ENCODE measurements around the gene CCDC91.

The CCDC91 gene, protein sequence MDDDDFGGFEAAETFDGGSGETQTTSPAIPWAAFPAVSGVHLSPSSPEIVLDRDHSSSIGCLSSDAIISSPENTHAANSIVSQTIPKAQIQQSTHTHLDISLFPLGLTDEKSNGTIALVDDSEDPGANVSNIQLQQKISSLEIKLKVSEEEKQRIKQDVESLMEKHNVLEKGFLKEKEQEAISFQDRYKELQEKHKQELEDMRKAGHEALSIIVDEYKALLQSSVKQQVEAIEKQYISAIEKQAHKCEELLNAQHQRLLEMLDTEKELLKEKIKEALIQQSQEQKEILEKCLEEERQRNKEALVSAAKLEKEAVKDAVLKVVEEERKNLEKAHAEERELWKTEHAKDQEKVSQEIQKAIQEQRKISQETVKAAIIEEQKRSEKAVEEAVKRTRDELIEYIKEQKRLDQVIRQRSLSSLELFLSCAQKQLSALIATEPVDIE

DNA sequence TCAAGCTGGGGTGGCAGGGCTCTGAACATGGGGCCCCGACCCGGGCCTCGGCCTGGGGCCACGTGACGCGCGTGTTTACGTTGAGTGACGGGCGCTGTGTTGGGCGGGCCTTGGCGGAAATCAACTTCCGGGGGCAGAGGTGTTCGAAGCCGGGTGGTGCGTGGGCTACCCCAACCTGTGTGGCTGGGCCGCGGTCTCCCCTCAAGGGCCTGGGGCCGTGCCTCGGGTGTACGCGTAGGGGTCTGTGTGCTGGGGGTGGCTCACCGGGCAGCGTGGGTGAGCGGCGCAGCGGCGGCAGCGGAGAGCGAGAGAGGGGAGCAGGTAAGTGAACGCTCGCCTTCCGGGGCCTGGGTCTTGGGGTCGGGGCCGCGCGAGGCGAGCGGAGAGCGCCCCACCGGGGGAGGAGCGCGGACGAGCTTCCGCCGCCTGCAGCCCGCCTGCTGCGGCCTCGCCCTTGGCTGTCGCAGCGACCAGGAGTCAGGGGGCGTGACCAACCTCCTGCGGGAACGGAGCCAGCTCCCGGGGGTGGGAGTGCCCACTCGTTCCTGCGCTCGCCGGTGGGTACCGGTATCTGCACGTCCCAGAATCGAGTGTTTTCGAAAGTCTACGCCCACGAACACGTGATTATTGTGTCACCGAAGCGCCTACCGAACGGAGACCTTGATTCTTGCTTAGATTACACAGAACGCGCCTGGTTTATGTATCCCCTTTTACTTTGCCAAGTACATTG is at the start of gene CCDC91:
Gene CCDC91, plus strand, starts transcription at position 136 of the 730 bp plus-strand sequence. CDS start 66,760 bp downstream, outside the sequence.
- DNase-seq, result peak; percentile 88

DNA sequence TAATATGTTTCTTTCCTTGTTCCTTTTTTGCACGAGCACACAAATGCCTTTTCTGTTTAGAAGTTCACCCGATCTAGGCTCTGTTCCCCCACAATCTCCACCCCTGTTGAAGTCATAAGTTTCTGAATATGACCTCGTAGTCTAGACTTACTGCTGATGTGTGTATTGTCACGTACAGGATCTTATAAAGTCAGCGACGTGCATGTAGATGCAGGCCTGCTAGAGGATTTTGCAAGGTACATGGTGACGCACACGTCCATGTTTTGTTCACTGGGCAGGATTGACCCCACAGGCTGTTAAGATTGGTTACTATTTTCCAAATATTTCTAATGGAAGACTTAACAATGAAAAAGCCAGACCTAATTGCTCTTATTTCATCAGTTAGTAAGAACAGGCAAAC is 46.2 kb upstream of the CCDC91 start:
- no peak for DNase-seq

DNA sequence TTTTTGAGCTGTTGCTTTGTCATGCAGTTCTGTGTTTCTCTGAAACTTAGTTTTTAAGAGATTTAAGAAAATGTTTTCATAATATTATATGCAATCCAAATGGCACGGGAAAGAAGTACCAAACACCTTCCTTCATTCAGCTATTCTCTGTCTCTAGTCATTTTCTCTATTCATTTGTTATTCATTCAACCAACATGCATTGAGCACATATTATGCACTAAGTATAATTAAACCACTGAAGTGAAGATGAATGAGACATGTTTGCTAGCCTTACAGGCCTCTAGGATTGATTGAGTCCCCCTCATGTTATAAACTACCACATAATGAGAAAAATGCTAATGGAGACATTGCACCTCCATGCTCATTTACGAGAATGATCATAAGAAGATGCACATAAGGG is 45.7 kb upstream of the CCDC91 start:
- DNase-seq, result no peak

DNA sequence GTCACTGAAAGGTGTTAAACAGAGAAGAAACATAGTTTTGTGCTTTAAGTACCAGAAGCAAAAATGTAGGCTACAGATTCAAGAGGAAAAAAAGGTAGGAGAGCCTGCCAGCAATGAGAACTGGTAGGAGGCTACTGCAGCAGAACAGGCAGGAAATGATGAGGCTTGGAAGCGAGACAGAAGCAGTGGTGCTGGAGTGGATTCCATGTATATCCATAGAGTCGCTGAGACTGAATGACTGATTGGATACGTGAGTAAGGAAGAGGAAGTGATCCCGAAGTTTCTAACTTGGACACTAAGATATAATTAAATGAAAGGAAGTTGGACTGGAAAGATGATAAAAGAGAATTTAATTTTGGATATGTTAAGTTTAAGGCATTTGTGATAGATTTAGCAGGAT is 45.0 kb upstream of the CCDC91 start:
- DNase-seq, result no peak

DNA sequence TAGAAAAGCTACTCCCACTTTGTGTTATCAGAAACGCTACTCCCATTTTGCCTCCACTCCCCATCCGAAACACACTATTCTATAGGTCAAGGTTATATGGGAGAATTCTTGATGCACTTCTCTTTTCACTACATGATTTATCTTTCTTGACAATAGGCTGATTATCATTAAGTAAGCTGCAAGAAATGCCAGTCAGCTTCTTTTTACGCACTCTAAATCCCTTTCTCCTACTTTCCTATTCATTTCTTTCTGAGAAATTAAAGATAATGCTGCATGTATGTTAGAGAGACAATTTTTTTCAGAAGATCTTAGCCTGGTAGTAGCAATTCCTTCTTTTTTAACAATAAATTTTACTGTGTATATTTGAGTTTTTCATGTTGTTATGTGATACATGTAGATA is 41.0 kb upstream of the CCDC91 start:
- no peak for DNase-seq

DNA sequence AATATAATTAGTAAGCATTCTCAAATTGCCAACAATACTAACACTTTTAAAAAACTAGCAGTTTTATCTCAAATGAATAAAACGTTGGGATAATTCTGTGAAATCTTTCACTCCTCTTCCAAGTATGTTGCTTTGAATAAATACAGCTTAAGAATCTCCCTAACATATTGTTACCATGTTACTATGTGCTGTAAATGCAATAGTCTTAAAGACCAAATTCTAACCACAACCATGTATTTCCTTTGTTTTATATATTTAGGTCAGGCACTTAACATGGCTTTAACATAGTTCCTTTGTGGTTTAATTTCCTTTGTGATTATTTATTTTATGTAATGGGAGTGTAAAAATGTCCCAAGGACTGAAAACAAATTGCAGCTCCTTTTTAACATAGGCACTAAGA is 33.9 kb upstream of the CCDC91 start:
- DNase-seq, result no peak

DNA sequence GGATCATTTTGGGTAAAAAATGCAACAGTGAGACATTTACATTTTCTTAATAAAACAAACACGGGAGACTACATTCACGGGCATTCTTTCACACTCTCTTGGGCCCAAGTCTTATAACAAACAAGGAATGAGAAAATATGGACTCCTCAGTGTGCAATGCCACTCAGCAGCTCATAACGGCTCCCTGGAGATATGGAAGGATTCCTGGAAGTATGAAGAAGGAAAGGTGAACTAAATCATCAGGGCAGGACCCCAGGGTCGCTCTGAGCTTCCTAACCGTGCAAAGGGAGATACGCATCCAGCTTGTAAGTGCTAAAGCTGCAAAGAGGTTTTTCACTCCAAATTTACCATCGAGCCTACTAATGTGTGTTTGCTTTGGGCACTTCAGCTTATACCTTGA is 33.5 kb upstream of the CCDC91 start:
- DNase-seq, result no peak

DNA sequence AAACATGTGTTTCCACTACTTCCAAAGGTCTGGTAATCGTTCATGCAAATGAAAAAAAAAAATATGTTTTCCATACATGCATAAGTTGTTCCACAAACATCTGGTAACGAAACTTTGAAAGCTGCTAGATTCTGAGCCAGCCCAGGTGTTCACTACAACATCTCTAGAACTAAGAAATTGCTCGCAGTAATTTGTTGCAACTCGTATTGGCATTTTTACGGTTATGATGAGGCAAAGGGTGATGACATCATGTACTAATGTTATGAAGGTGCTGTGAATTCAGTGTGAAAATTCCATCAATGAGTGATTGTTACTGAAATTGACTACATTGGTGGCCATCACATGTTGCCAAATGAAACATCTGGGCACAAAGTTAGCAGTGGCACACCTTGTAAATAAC is 31.9 kb upstream of the CCDC91 start:
- DNase-seq, result no peak

DNA sequence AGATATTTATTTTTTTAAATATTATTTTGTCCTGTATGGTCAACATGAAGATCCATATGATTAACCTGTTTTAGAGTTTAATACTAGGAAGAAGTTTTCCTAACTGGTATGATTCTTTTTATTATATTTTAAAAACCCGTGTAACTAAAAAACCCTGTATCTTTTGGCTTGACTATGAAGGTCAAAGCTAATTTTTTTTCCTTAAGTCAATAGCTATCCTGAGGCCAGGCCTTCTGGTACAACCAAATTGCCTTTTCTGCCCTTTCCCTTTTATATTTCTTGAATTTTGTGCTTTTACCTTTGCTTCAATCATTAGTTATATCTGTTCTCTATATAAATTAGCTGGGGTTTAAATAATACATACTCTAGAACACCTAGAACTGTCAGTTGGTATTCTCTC is 30.6 kb upstream of the CCDC91 start:
- DNase-seq, result no peak

DNA sequence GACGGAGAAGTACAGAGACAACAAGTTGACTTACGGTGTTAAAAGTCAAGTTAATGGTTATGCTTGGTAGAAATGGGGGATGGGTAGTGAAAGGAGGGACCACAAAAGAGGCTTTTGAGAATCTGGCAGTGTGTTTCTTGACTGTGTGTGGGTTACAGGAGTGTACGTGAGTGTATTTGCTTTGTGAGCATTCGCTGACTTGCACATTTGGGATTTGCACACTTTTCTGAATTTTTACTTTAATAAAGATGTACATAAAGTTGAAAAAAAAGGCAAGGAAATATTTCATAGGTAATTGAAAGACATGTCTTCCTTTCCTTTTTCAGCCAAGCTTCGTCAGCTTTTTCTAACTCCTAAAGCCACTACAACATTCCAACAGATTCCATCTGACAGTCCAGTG is 28.6 kb upstream of the CCDC91 start:
- no peak for DNase-seq

DNA sequence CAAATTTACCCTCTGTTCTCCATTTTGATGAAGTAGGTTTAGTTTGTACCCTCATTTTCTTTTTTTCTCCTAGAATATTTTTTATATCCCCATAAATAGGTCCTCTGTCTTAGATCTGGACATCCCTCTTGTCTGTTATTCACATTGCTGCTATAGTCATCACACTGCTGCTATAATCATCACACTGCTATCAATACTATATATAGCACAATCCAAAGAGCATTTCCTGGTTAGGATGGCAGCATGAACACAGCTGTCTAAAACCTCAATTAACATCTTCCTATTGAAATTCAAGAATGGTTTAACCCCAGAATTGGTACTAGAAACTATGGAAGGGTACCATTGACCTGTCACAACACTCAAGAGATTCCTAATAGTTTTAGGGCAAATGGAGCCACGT is 27.6 kb upstream of the CCDC91 start:
- no peak for DNase-seq

DNA sequence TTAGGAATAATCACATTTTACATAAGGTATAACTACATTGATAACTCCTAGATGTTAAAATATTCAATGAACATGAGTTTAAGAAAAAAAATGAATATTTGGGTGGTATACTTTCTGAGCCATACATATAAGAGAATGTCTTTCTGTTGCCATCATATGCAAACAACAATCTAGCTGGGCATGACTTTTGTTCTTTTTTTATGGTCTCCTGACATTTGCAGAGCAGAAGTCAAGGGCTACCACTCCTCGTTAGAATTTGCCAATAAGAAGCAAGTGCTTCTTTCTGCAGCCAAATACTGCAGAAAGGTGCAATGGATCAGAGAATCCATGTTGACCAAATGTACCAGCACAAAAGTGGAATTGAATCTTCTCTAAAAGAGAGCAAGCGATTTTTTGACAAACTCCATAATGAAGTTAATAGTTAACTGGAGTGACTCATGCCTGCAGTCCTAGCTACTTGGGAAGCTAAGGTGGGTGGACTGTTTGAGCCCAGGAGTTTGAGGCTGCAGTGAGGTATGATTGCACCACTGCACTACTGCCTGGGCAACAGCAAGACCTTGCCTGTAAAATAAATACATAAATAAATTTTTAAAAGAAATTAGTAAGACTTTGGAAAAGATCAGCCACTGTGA is 25.5 kb upstream of the CCDC91 start:
- no peak for DNase-seq

DNA sequence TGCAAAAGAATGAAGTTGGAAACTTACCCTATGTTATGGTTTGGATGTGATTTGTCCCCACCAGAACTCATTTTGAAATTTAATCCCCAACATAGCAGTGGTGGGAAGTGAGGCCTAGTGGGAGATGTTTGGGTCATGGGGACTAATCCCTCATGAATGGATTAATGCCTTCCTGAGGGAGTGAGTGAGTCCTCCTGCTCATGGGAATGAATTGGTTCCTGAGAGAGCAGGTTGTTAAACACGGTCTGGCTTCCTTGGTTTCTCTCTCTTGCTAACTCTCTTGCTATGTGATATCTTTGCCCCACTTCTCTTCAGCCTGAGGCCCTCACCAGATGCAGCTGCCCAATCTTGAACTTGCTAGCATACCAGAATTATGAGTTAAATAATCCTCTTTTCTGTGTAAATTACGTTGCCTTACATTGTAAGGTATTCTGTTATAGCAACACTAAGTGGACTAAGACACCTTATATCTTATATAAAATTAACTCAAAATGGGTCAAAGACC is 22.2 kb upstream of the CCDC91 start:
- DNase-seq, result no peak

DNA sequence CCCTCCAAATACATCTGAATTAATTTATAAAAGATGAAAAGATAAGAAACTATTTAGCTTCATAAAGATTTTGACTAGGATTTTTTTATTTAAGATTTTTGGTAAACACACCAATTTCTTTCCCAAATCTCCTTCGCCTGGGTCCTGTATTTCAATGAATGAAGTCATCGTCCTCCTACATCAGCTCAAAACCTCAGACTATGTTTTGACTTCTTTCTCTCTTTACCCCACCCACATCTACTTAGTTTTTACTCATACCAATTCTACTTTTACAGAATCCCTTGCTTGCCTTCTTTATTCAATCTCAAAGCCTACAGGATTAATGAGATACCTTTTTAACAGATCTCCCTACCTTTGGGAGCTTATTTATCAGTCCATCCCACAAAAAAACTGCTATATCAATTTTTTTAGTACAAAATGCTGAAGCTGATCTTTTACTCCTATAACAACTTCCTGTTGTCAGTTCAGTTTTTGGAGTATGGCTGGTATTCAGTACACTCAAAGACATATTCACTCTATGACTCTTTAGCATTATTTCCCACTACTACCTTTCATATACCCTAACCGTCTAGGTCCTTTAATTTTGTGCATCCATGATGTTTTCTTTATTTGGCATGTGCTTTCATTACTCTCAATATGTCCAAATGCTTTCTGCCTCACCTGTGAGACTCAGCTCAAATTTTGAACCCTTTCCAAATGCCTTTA is 18.7 kb upstream of the CCDC91 start:
- DNase-seq, result no peak

DNA sequence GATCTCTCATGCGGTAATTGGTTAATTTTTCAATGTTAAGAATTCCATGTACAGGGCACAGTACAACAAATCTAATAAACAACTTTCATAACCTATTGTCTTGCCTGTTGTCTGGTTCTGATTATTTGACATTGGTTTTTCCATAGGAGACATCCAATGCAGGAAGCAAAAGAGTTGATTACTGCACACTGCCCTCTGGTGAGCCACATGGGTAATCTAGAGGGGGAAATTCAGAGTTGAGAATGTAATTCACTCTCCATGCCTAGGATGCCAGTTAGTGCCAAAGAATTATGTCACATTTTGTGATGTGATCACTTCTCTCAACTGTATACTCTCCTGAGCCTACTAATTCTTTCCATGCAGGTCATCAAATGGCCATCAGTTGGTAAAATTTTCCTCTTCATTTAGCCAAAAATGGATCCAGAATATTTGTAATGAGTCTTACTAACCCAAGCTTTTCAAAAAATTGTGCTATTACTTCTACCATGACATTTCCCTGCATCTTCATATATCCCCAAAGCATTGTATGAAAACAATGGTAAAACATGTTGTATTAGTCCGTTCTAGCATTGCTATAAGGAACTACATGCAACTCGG is 17.7 kb upstream of the CCDC91 start:
- DNase-seq, result no peak

DNA sequence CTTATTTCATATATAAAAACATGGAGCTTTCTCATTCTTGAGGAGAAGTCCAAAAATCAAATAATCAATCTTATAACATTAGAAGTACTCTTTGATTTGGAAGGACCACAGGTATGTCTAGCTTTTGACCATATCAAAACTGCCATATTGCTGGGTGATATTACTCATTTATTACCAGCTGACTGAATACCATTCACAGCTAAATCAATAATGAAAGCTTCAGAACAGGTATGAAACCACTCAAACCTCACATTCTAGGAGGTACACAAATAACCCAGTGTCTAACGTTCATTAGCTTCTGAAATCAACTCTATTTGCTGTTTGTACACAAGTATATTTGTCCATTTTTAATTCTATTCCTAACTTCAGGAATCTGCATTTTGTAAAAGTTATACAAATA is 16.8 kb upstream of the CCDC91 start:
- DNase-seq, result no peak

DNA sequence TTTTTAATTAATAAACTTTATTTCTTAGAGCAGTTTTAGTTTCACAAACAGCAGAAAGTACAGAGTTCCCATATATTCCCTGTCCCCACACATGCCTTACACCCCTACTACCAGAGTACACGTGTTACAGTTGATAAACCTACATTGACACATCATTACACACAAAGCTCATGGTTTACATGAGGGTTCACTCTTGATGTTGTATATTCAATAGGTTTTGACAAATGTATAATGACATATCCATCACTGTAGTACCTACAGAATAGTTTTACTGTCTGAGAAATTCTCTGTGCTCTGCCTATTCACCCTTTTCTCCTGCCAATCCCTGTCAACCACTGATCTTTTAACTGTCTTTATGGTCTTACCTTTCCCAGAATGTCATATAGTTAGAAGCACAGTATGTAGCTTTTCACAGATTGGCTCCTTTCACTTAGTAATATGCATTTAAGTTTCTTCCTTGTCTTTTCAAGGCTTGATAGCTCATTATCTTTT is 15.1 kb upstream of the CCDC91 start:
- DNase-seq, result no peak

DNA sequence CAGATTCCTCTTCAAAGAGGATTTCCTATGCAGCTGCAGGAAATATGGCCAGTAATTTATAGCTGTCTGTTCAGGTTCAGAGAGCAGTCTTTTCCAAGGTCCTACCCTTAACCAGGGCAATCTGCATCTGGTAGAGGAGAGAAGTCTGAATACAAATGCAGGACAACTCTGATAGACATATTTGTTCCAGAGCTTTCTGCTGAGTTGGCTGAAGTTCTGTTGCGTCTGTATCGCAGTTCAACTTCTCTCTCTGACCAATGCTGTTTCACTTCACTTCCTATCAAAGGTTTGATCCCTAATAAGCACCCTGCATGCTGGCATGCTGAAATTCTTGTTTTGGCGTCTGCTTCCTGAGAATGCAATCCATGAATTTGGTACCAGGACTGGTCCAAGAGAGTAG is 14.0 kb upstream of the CCDC91 start:
- no peak for DNase-seq

DNA sequence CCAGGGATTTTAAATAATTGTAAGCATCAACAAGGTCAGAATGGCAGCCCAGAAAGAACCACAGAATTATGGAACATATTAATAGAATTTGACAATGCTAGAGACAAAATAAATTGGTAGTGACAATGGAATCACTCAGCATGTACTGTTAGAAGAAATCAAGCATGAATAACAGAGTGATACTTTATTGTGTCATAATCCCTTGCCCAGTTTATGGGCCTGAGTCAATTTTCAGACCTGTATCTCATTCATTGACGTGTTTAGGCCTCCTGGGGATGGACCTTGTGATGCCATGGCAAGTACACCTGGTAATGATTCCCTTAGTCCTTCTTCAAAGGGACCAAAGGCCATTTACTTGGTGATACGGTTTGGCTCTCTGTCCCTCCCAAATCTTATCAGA is 12.8 kb upstream of the CCDC91 start:
- no peak for DNase-seq

DNA sequence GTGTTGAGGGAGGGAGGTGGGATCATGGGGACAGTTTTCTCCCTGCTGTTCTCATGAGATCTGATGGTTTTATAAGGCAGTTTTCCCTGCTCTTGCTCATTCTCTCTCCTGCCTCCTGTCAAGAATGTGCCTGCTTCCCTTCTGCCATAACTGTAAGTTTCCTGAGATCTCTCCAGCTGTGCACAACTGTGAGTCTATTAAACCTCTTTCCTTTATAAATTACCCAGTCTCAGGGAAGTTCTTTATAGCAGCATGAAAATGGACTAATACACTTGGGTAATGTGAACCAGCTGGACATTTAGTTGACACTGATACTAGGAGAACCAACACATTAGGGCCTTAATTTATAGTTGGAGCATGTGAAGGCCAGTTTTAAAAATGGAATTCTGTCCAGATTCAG is 12.4 kb upstream of the CCDC91 start:
- DNase-seq, result no peak

DNA sequence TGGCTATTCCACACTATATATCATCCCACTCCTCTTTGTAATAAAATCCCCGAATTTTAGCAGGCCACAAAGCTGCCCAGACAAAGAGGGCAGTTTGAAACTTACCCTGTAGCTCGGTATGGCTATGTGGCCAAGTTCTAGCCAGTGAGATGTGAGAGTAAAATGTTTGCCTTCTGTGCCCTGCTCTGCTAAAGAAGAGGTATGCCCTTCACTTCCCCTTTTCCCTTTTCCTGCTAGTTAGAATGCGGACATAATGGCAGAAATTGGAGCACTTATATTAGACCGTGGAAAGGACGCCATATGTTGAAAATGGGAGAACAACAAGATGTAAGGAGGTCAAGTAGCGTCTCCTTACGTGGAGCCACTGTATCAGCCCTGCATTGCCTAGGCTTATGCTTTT is 11.5 kb upstream of the CCDC91 start:
- DNase-seq, result no peak

DNA sequence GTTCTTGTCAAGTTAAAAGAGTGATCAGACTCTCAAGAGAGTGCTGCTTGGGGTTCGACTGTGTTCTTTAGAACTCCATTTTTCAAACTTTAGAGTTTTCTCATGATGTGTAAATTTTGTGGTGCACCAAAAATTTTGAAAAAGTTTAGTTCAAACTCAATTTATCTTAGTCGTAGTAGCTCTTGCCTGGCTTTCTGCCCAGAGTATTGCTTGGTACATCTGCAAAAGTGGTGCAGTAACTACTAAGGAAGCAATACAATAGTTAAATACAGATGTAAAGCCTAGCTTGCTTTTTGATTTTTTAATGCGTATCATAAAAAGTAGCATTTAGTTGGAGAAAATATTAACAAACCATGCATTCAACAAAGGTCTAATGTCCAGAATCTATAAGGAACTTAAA is 9.5 kb upstream of the CCDC91 start:
- DNase-seq, result no peak

DNA sequence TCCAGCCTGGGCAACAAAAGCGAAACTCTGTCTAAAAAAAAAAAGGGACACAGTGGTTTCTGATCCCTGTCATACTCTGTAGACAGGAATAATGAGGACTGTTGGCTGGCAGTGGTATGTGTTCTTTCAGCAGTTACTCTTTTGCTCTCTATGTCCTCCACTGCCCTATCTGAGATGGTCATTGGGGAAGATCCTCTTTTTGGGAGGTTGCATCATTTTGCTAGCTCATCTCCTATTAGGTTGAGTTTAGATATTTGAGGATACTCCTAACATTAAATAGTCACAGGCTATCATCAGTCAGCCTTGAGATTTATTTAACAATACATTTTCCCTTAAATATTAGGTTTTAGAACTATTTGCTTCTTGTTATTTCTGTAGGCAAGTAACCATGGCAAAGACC is 5.9 kb upstream of the CCDC91 start:
- DNase-seq, result no peak
